Stimulated activated CD4-positive, alpha-beta T cell treated with anti-CD3 and anti-CD28 coated beads, Interleukin-12 subunit alpha, Interleukin-12 subunit beta, amount 100 ng/mL, for 48 hours (primary cell): Measurements from ENCODE around the gene FOXP1.

Experiments used
- DNase-seq, 3 donors: peaks; one replicate each; pipeline ENCODE4 v3.0.0-alpha.2; 2020; ENCODE audit warnings: low read depth in 2 of 3, low spot score in 1 of 3

FOXP1 gene

GRCh38 chr3:71245971-71246880 is 337.3 kb downstream of the FOXP1 start:
- no peak for DNase-seq

- DNase-seq: no peak
These were observed 338.6 kb downstream of the FOXP1 start for GRCh38 chr3:71244826-71245488.

GRCh38 chr3:71244153-71244825 is 339.2 kb downstream of the FOXP1 start:
- no peak for DNase-seq

GRCh38 chr3:71243229-71243628 is 340.3 kb downstream of the FOXP1 start:
- DNase-seq: no peak

- DNase-seq: no peak
These were observed 341.5 kb downstream of the FOXP1 start for GRCh38 chr3:71241981-71242560.

GRCh38 chr3:71241246-71241901 is 342.2 kb downstream of the FOXP1 start:
- DNase-seq: no peak

- DNase-seq: no peak
These were observed 343.5 kb downstream of the FOXP1 start for GRCh38 chr3:71240034-71240433.

- DNase-seq: no peak
These were observed 345.2 kb downstream of the FOXP1 start for GRCh38 chr3:71238355-71238757.

- DNase-seq: no peak
These were observed 345.9 kb downstream of the FOXP1 start for GRCh38 chr3:71237672-71238071.

- no peak for DNase-seq
These were observed 347.7 kb downstream of the FOXP1 start for GRCh38 chr3:71235846-71236245.

GRCh38 chr3:71232895-71233294 is 350.6 kb downstream of the FOXP1 start:
- no peak for DNase-seq

GRCh38 chr3:71232175-71232679 is 351.3 kb downstream of the FOXP1 start:
- DNase-seq: no peak

GRCh38 chr3:71231680-71232079 is 351.8 kb downstream of the FOXP1 start:
- no peak for DNase-seq

GRCh38 chr3:71229905-71230657 is 353.4 kb downstream of the FOXP1 start:
- no peak for DNase-seq

- no peak for DNase-seq
These were observed 355.2 kb downstream of the FOXP1 start for GRCh38 chr3:71228156-71228866.

- DNase-seq: no peak
These were observed 356.3 kb downstream of the FOXP1 start for GRCh38 chr3:71227270-71227661.

- peak; percentile 84 to 93 (median 88) for DNase-seq
These were observed 356.8 kb downstream of the FOXP1 start for GRCh38 chr3:71226565-71227269.

- no peak for DNase-seq
These were observed 357.5 kb downstream of the FOXP1 start for GRCh38 chr3:71225951-71226564.
